Measurements from ENCODE around the gene CHN2. TPM values are rescaled to one million over a fixed set of nuclear protein-coding genes. Genes with fewer than 3 reads are reported as not detected.

CHN2 gene
- total RNA-seq, 2 experiments from 2014 or later: 1.7 to 1.8 TPM

DNA sequence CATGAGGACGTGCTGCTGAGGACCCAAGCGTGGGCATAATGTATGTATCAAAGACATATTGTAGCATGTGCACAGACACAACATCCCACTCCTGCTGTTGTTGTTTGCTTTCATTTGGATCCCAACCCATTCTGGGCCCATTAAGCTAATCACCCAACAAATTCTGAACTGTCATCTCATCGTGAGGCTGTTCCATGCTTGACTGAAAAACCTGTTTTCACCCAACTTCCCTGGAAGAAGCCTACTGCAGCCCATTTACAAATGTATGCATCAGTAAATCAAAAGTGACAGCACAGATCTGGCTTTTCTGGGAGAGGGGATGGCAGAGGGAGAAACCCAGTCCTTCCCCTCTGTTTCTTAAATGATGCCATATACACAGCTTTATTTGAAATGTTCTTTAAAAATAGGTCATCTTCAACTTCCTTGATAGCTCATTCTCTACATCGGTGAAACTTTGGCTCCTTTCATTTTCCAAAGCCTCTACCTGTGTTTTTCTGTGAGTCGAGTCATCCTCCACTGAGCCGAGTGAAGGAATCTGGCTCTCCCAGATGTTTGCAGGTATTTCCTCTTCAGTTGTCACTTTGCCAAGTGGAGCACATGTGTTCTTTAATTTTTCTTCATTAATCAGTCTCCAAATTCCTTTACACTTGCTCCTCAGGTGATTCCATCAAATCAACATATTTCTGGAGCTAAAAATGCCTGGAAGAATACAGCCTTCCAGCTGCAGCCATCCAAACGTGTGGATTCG lies 151.8 kb downstream of the CHN2 start:
- DNase-seq: no peak
- POLR2A ChIA-PET: no interaction called here
- TF ChIP-seq, protein P1, sequence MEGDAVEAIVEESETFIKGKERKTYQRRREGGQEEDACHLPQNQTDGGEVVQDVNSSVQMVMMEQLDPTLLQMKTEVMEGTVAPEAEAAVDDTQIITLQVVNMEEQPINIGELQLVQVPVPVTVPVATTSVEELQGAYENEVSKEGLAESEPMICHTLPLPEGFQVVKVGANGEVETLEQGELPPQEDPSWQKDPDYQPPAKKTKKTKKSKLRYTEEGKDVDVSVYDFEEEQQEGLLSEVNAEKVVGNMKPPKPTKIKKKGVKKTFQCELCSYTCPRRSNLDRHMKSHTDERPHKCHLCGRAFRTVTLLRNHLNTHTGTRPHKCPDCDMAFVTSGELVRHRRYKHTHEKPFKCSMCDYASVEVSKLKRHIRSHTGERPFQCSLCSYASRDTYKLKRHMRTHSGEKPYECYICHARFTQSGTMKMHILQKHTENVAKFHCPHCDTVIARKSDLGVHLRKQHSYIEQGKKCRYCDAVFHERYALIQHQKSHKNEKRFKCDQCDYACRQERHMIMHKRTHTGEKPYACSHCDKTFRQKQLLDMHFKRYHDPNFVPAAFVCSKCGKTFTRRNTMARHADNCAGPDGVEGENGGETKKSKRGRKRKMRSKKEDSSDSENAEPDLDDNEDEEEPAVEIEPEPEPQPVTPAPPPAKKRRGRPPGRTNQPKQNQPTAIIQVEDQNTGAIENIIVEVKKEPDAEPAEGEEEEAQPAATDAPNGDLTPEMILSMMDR (IDR thresholded peaks at IDR 0.05): no peak
- Mint-ChIP-seq H3K4me3 (no peak overlapping the region), H3K27me3 (no peaks in the 10 kb centered on the region), H3K27ac (no peak overlapping the region), H3K36me3 (ENCODE audit: low read depth) (no peaks in the 10 kb centered on the region), H3K9me3 (no peaks in the 10 kb centered on the region), H3K4me1 (ENCODE audit: low read depth) (no peaks in the 10 kb centered on the region)
- CTCF ChIA-PET: interaction anchor here (0.7 to 2.1 kb wide), 9 partner anchors 62 to 424 kb away, joined by 3 to 18 read pairs (median 4); no protein-coding TSS in a partner anchor
- intact Hi-C loops (cut with micrococcal nuclease): no loop called here
- ATAC-seq: no peak

DNA sequence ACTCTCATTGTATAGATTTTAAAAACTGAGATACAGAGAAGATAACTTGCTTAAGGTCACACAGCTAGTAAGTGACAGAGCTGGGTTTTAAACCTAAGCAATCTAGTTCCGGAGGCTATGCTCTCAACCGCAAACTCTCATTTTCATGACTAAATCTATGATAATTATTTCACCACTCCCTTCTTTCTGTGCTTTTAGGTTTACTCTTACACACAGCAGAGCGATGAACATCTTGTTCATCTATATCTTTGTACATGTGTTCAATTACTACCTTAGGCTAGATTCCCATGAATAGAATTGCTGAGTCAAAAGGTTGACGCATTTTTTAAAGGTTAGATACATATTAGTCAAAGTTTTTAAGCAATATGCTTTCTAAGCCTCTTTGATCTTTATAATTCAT lies 154.8 kb downstream of the CHN2 start:
- H3K36me3 Mint-ChIP-seq (ENCODE audit: low read depth): no peaks in the 10 kb centered on the region
- no peak overlapping the region for H3K4me3 Mint-ChIP-seq
- no peak overlapping the region for H3K27ac Mint-ChIP-seq
- no peaks in the 10 kb centered on the region for H3K9me3 Mint-ChIP-seq
- POLR2A ChIA-PET: no interaction called here
- no peaks in the 10 kb centered on the region for H3K4me1 Mint-ChIP-seq (ENCODE audit: low read depth)
- intact Hi-C loops (cut with micrococcal nuclease): no loop called here
- H3K27me3 Mint-ChIP-seq: no peaks in the 10 kb centered on the region
- ATAC-seq (no peak), DNase-seq (no peak)
- CTCF ChIA-PET: no interaction called here
- TF ChIP-seq, protein P1 (IDR thresholded peaks at IDR 0.05): no peak

DNA sequence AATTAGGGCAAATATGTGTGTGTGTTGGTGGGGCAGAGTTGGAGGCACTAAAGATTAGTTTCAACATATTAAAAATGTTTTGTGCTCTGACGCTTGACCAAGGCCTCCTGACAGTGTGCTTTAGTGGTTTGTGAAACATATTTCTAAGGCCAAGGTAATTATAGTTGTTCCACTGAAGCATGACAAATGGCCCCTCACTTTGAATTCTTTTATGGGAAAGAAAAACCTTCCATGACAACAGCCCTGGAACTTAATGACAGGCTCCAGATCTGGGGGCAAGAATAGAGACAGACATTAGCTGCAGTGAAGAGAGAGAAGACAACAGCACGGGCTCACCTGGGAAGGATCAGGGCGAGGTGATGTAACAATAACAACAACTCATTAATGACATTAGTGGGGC lies 155.8 kb downstream of the CHN2 start:
- TF ChIP-seq, protein P1 (IDR thresholded peaks at IDR 0.05): no peak
- ChIA-PET POLR2A (no interaction called here), CTCF (no interaction called here)

DNA sequence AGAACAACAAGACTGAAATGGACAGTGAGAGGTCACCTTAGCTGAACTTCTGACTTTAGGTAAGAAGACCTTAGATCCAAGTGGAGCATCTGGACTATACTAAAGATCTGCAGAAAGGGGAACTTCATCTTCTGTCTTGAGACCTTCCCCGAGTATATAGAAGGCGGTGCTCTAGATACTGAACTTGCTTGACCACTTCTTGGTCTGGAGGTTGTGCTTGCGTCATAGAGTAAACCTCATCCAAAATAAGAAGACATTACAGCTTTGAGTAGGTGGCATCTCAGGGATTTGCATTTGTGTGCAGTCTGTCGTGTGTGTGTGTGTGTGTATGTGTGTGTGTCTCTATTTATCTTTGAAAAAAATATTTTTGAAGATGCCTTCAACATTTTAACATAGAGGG lies 157.5 kb downstream of the CHN2 start:
- Mint-ChIP-seq H3K36me3 (ENCODE audit: low read depth) (no peaks in the 10 kb centered on the region), H3K9me3 (no peaks in the 10 kb centered on the region), H3K27me3 (no peaks in the 10 kb centered on the region), H3K4me1 (ENCODE audit: low read depth) (no peaks in the 10 kb centered on the region), H3K27ac (no peak overlapping the region), H3K4me3 (no peak overlapping the region)
- ChIA-PET POLR2A (no interaction called here), CTCF (interaction anchor here (1.0 kb wide), 1 partner anchor 245 kb away, joined by 3 read pairs; no protein-coding TSS in a partner anchor)
- intact Hi-C loops (cut with micrococcal nuclease): no loop called here
- TF ChIP-seq, protein P1 (IDR thresholded peaks at IDR 0.05): no peak
- ATAC-seq: no peak
- no peak for DNase-seq

More for the DNA sequence above, 155.8 kb downstream of the CHN2 start:
- H3K4me3 Mint-ChIP-seq: no peak overlapping the region
- no peaks in the 10 kb centered on the region for H3K27me3 Mint-ChIP-seq
- no peaks in the 10 kb centered on the region for H3K36me3 Mint-ChIP-seq (ENCODE audit: low read depth)
- ATAC-seq (no peak), DNase-seq (no peak)
- intact Hi-C loops (cut with micrococcal nuclease): no loop called here
- H3K9me3 Mint-ChIP-seq: no peaks in the 10 kb centered on the region
- H3K4me1 Mint-ChIP-seq (ENCODE audit: low read depth): no peaks in the 10 kb centered on the region
- no peak overlapping the region for H3K27ac Mint-ChIP-seq

DNA sequence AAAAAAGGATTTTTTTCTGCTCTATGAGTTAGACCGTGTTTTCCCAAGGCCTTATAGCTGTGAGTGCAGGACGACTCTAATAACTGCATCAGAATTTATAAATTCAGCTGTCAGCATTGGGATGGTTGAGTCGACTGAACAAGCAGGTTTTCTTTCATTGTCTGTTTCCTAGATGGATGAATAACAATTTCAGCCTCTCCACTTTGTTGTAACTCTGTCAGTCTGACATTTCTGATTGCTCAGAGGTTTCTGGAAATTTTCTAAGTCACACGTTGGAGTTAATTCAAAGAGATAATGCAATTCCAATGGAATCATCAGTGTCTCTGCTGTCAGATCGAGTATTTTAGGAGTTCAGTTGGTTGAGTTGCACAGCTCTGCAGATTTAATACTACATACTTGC lies 159.2 kb downstream of the CHN2 start:
- Mint-ChIP-seq H3K36me3 (ENCODE audit: low read depth) (no peaks in the 10 kb centered on the region), H3K27me3 (no peaks in the 10 kb centered on the region), H3K4me1 (ENCODE audit: low read depth) (no peaks in the 10 kb centered on the region), H3K9me3 (no peaks in the 10 kb centered on the region), H3K4me3 (no peak overlapping the region), H3K27ac (no peak overlapping the region)
- ChIA-PET POLR2A (no interaction called here), CTCF (no interaction called here)
- TF ChIP-seq, protein P1 (IDR thresholded peaks at IDR 0.05): no peak
- intact Hi-C loops (cut with micrococcal nuclease): no loop called here
- DNase-seq: no peak
- ATAC-seq: no peak

Measured in activated CD8-positive, alpha-beta T cell treated with anti-CD3 and anti-CD28 coated beads for 36 hours (primary cell).